ENCODE measurements around the gene PCDH19. TPM values are rescaled to one million over a fixed set of nuclear protein-coding genes. Genes with fewer than 3 reads are reported as not detected.
A peak's percentile ranks its signal among the peaks of the same experiment; 100 is the strongest.

The PCDH19 gene
- total and polyA plus RNA-seq, 2 experiments from 2014 or later = 0.87 to 1.4 TPM

- H3K36me3 Mint-ChIP-seq (ENCODE audit: low read depth) = no peaks in the 10 kb centered on the region
- no peaks in the 10 kb centered on the region for H3K79me2 ChIP-seq (replicated peaks; ENCODE audit: insufficient read depth)
- H2AFZ ChIP-seq = no peak overlapping the region
- H3K27ac Mint-ChIP-seq = no peak overlapping the region
- H3K4me3 ChIP-seq = no peak overlapping the region
- H3K36me3 ChIP-seq (ENCODE audit: insufficient read depth) = no peaks in the 10 kb centered on the region
- ATAC-seq = peak; percentile 71
- peaks cover 4% of the 10 kb centered on the region for H3K27me3 Mint-ChIP-seq (ENCODE audit: insufficient read depth, low read depth, poor library complexity)
- H3K4me2 ChIP-seq = no peak overlapping the region
- H4K20me1 ChIP-seq (replicated peaks; ENCODE audit: insufficient read depth) = no peaks in the 10 kb centered on the region
- 0 out of 2 replicates have a peak, but pooled peaks cover 3% of the 10 kb centered on the region for H3K27me3 ChIP-seq (ENCODE audit: insufficient read depth)
- H3K9me3 Mint-ChIP-seq = no peaks in the 10 kb centered on the region
- peaks cover 10% of the 10 kb centered on the region; the same call in 2 of the 3 replicates for H3K4me1 Mint-ChIP-seq
- H3K9me2 ChIP-seq (ENCODE audit: insufficient read depth) = no peaks in the 10 kb centered on the region
- no peak overlapping the region for H3K27ac ChIP-seq (ENCODE audit: low read depth)
- DNase-seq (ENCODE audit: low spot score) = peak; percentile 22
- no peaks in the 10 kb centered on the region for H3K4me1 ChIP-seq (ENCODE audit: insufficient read depth)
- no peaks in the 10 kb centered on the region for H3F3A ChIP-seq (replicated peaks; ENCODE audit: low read depth)
- H3K4me3 Mint-ChIP-seq = no peak overlapping the region
- TF ChIP-seq EZH2phosphoT487 (IDR thresholded peaks at IDR 0.05; ENCODE audit: unreplicated experiment) (no peak), EZH2 (IDR thresholded peaks at IDR 0.05; ENCODE audit: low read depth, unreplicated experiment) (no peak), CREB1 (CRISPR knock-in tag; IDR thresholded peaks at IDR 0.05; ENCODE audit: low read depth) (no peak), CTCF (conservative IDR thresholded peaks at IDR 0.05; ENCODE audit: low read depth in 2 of 2) (0 out of 4 replicates have a peak, but pooled peaks of 1 of the 2 experiments have one; percentile 8), JUNB (IDR thresholded peaks at IDR 0.05; ENCODE audit: unreplicated experiment) (no peak)
These were observed 59.2 kb downstream of the PCDH19 start for GRCh38 chrX:100350704-100351489.

GRCh38 chrX:100349391-100349790 is 60.7 kb downstream of the PCDH19 start:
- Mint-ChIP-seq H3K4me1 (peaks cover 10% of the 10 kb centered on the region; the same call in 2 of the 3 replicates), H3K36me3 (ENCODE audit: low read depth) (no peaks in the 10 kb centered on the region), H3K9me3 (no peaks in the 10 kb centered on the region), H3K27ac (no peak overlapping the region), H3K27me3 (ENCODE audit: insufficient read depth, low read depth, poor library complexity) (peaks cover 4% of the 10 kb centered on the region), H3K4me3 (no peak overlapping the region)
- H3K4me3 ChIP-seq = no peak overlapping the region
- H2AFZ ChIP-seq = no peak overlapping the region
- no peak overlapping the region for H3K4me2 ChIP-seq
- H3K36me3 ChIP-seq (ENCODE audit: insufficient read depth) = no peaks in the 10 kb centered on the region
- H3K9me2 ChIP-seq (ENCODE audit: insufficient read depth) = no peaks in the 10 kb centered on the region
- no peaks in the 10 kb centered on the region for H4K20me1 ChIP-seq (replicated peaks; ENCODE audit: insufficient read depth)
- no peaks in the 10 kb centered on the region for H3K79me2 ChIP-seq (replicated peaks; ENCODE audit: insufficient read depth)
- H3K4me1 ChIP-seq (ENCODE audit: insufficient read depth) = no peaks in the 10 kb centered on the region
- H3K27ac ChIP-seq (ENCODE audit: low read depth) = no peak overlapping the region
- 0 out of 2 replicates have a peak, but pooled peaks cover 3% of the 10 kb centered on the region for H3K27me3 ChIP-seq (ENCODE audit: insufficient read depth)
- DNase-seq (ENCODE audit: low spot score) (no peak), ATAC-seq (no peak)
- no peaks in the 10 kb centered on the region for H3F3A ChIP-seq (replicated peaks; ENCODE audit: low read depth)
- no peak for TF ChIP-seq ZNF114 (CRISPR knock-in tag; IDR thresholded peaks at IDR 0.05)

DNA sequence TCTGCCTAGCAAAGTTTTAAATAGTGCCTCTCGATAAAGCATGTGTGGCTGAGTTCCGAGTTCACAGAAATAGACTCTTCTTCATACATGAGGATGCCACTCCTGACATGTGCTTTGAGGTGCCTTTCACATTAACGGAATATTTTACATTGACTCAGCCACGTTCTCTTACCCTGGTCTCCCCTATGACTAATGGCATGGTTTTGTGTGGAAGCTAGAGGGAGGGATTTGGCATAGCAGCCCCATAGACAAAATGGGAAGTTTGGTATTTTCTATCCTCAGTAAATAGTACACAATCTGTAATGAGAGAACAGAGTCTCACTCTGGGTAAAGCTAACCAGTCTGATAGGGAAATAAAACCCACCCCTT is 68.9 kb downstream of the PCDH19 start:
- Mint-ChIP-seq H3K9me3 (no peaks in the 10 kb centered on the region), H3K4me1 (no peaks in the 10 kb centered on the region), H3K4me3 (no peak overlapping the region), H3K36me3 (ENCODE audit: low read depth) (no peaks in the 10 kb centered on the region), H3K27ac (no peak overlapping the region), H3K27me3 (ENCODE audit: insufficient read depth, low read depth, poor library complexity) (no peaks in the 10 kb centered on the region)
- Histone ChIP-seq H3K27ac (ENCODE audit: low read depth) (no peak overlapping the region), H3K79me2 (replicated peaks; ENCODE audit: insufficient read depth) (no peaks in the 10 kb centered on the region), H3F3A (replicated peaks; ENCODE audit: low read depth) (no peaks in the 10 kb centered on the region), H2AFZ (no peak overlapping the region), H3K36me3 (ENCODE audit: insufficient read depth) (no peaks in the 10 kb centered on the region), H3K27me3 (ENCODE audit: insufficient read depth) (no peaks in the 10 kb centered on the region), H3K4me1 (ENCODE audit: insufficient read depth) (no peaks in the 10 kb centered on the region), H3K9me2 (ENCODE audit: insufficient read depth) (no peaks in the 10 kb centered on the region), H3K4me3 (no peak overlapping the region), H3K4me2 (no peak overlapping the region), H4K20me1 (replicated peaks; ENCODE audit: insufficient read depth) (no peaks in the 10 kb centered on the region)
- DNase-seq (ENCODE audit: low spot score) (no peak), ATAC-seq (no peak)
- TF ChIP-seq EZH2phosphoT487 (IDR thresholded peaks at IDR 0.05; ENCODE audit: unreplicated experiment) (no peak), JUNB (IDR thresholded peaks at IDR 0.05; ENCODE audit: unreplicated experiment) (no peak), NANOG (IDR thresholded peaks at IDR 0.05; ENCODE audit: borderline replicate concordance) (no peak), EZH2 (IDR thresholded peaks at IDR 0.05; ENCODE audit: low read depth, unreplicated experiment) (no peak), POLR2AphosphoS5 (IDR thresholded peaks at IDR 0.05; ENCODE audit: low read depth) (no peak), CTCF (conservative IDR thresholded peaks at IDR 0.05; ENCODE audit: low read depth in 2 of 2) (no peak)
- TF ChIP-seq, protein P1, sequence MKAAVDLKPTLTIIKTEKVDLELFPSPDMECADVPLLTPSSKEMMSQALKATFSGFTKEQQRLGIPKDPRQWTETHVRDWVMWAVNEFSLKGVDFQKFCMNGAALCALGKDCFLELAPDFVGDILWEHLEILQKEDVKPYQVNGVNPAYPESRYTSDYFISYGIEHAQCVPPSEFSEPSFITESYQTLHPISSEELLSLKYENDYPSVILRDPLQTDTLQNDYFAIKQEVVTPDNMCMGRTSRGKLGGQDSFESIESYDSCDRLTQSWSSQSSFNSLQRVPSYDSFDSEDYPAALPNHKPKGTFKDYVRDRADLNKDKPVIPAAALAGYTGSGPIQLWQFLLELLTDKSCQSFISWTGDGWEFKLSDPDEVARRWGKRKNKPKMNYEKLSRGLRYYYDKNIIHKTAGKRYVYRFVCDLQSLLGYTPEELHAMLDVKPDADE (IDR thresholded peaks at IDR 0.05) = no peak
